ENCODE results near the gene UQCRC1.

GRCh38 chr3:48591436-48591835, 18.0 kb downstream of the UQCRC1 start:
- TF ChIP-seq CTCF (IDR thresholded peaks at IDR 0.05): no peak
- no peak for TF ChIP-seq POLR2A (IDR thresholded peaks at IDR 0.05)
- no peak for TF ChIP-seq POLR2AphosphoS5 (IDR thresholded peaks at IDR 0.05)
- TF ChIP-seq EP300 (IDR thresholded peaks at IDR 0.05): no peak

All from upper lobe of left lung (tissue), 4 donors.